Loucy (cell line): ENCODE measurements around the gene CDK6.

ENCODE experiments used
- EZH2phosphoT487 ChIP-seq: fragments of 200-600 bp; IDR thresholded peaks from 2 replicates; pipeline ENCODE4 v1.6.1; 2018; ENCODE audit warnings: antibody characterized with exemption, mild to moderate bottlenecking, moderate library complexity, borderline replicate concordance
- TF ChIP-seq, protein P1 (sequence below): fragments of 200-600 bp; sonication (generic); conservative IDR thresholded peaks from 2 replicates; pipeline ENCODE4 v1.5.1; 2014; ENCODE audit warnings: mild to moderate bottlenecking, antibody characterized with exemption, low read length

DNA sequence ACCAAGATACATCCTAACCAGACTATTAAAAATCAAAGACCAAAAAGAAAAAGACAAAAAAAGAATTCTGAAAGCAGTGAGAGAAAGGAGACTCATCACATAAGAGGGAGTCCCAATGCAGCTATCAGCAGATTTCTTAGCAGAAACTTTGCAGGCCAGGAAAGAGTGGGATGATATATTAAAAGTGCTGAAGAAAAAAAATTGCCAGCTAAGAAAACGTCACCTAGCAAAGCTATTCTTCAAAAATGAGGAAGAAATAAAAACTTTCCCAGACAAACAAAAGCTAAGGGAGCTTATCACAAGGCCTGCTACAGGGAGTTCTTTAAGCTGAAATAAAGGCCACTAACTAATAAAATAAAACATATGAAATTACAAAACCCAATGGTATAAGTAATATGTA, 40.5 kb upstream of the CDK6 start:
- TF ChIP-seq, protein P1, sequence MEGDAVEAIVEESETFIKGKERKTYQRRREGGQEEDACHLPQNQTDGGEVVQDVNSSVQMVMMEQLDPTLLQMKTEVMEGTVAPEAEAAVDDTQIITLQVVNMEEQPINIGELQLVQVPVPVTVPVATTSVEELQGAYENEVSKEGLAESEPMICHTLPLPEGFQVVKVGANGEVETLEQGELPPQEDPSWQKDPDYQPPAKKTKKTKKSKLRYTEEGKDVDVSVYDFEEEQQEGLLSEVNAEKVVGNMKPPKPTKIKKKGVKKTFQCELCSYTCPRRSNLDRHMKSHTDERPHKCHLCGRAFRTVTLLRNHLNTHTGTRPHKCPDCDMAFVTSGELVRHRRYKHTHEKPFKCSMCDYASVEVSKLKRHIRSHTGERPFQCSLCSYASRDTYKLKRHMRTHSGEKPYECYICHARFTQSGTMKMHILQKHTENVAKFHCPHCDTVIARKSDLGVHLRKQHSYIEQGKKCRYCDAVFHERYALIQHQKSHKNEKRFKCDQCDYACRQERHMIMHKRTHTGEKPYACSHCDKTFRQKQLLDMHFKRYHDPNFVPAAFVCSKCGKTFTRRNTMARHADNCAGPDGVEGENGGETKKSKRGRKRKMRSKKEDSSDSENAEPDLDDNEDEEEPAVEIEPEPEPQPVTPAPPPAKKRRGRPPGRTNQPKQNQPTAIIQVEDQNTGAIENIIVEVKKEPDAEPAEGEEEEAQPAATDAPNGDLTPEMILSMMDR = no peak
- TF ChIP-seq EZH2phosphoT487 = no peak
